Right atrium auricular region (tissue), 2 donors: Measurements from ENCODE around the gene TPGS1. TPM values are rescaled to one million over a fixed set of nuclear protein-coding genes. Genes with fewer than 3 reads are reported as not detected.

Experiments used
- DNase-seq: peaks from one replicate; pipeline ENCODE4 v3.0.0-alpha.2; 2019; ENCODE audit warnings: low spot score
- H3K27ac ChIP-seq, 2 donors: fragments of 200-600 bp; sonication (generic); 1 replicate in 1 of 2; 2 replicates in 1 of 2; pipeline ENCODE4 v1.5.1; 2016 to 2019
- H3K27me3 ChIP-seq, 2 donors: fragments of 200-600 bp; sonication (generic); one replicate each; pipeline versions ENCODE4 v1.5.1 to v1.6.0; 2017 to 2019
- H3K36me3 ChIP-seq: fragments of 200-600 bp; sonication (generic); one replicate; pipeline ENCODE4 v1.5.1; 2016
- H3K4me1 ChIP-seq, 2 donors: fragments of 200-600 bp; sonication (generic); one replicate each; pipeline versions ENCODE4 v1.5.1 to v1.6.0; 2017 to 2019
- H3K4me3 ChIP-seq, 2 donors: fragments of 200-600 bp; sonication (generic); 1 replicate in 1 of 2; 2 replicates in 1 of 2; pipeline ENCODE4 v1.5.1; 2017 to 2019; ENCODE audit warnings: mild to moderate bottlenecking in 1 of 2, moderate library complexity in 1 of 2
- H3K9me3 ChIP-seq, 2 donors: fragments of 200-600 bp; sonication (generic); one replicate each; pipeline ENCODE4 v1.5.1; 2019
- total RNA-seq, 2 donors: library from RNA; depleted of rRNA; stranded (reverse); fragments of >200 nt; gene quantifications; one replicate each; pipeline ENCODE4 v1.1.0, GENCODE V29; 2016
- TF ChIP-seq, protein P1 (sequence below), 2 donors: fragments of 200-600 bp; sonication (generic); IDR thresholded peaks; one replicate each; pipeline ENCODE4 v1.5.1; 2019; ENCODE audit warnings: antibody characterized with exemption in 2 of 2

The TPGS1 gene
- total RNA-seq, 2 donors from 2014 or later = 30.3 to 33.2 TPM

DNA sequence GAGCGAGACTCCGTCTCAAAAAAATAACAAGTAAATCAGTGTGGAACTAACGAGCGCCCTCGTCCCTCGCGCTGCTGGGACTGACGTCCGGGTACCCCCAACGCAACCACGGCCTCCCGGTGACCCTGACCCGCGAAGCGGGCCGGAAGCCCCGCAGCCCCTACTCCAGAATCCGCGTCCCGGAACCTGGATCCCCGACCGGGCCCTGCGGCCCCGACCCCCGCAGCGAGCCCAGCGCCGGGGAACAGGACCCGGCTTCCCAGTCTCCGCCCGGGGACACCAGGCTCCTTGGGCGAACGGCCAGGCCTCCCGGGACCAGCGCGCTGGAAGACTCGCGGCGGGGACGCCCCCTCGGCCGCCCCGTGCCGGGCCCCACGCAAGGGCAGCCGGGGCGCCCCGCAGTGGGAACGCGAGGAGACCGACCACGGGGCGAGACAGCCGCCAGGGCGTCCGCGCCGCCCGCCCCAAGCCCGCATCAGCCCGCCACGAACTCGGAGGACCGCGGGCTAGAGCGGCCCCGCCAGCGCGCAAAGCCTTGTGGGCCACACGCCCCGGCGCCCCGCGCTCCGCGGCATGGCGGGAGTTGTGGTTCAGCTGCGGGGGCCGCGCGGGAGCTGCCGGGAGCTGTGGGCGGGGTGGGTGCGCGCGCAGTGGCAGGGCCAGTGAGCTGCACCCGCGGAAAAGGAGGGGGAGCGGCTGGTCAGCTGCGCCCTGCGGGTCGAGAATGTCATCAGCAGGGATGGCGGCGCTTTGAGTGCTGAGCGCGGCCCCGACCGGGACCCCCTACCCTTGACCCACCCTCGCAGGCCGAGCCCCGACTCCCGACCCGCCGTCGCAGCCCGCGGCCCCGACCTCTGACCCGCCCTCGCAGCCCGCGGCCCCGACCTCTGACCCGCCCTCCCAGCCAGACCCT, 18.5 kb upstream of the TPGS1 start:
- no peaks in the 10 kb centered on the region for H3K36me3 ChIP-seq
- TF ChIP-seq, protein P1, sequence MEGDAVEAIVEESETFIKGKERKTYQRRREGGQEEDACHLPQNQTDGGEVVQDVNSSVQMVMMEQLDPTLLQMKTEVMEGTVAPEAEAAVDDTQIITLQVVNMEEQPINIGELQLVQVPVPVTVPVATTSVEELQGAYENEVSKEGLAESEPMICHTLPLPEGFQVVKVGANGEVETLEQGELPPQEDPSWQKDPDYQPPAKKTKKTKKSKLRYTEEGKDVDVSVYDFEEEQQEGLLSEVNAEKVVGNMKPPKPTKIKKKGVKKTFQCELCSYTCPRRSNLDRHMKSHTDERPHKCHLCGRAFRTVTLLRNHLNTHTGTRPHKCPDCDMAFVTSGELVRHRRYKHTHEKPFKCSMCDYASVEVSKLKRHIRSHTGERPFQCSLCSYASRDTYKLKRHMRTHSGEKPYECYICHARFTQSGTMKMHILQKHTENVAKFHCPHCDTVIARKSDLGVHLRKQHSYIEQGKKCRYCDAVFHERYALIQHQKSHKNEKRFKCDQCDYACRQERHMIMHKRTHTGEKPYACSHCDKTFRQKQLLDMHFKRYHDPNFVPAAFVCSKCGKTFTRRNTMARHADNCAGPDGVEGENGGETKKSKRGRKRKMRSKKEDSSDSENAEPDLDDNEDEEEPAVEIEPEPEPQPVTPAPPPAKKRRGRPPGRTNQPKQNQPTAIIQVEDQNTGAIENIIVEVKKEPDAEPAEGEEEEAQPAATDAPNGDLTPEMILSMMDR (IDR thresholded peaks at IDR 0.05) = no peak

DNA sequence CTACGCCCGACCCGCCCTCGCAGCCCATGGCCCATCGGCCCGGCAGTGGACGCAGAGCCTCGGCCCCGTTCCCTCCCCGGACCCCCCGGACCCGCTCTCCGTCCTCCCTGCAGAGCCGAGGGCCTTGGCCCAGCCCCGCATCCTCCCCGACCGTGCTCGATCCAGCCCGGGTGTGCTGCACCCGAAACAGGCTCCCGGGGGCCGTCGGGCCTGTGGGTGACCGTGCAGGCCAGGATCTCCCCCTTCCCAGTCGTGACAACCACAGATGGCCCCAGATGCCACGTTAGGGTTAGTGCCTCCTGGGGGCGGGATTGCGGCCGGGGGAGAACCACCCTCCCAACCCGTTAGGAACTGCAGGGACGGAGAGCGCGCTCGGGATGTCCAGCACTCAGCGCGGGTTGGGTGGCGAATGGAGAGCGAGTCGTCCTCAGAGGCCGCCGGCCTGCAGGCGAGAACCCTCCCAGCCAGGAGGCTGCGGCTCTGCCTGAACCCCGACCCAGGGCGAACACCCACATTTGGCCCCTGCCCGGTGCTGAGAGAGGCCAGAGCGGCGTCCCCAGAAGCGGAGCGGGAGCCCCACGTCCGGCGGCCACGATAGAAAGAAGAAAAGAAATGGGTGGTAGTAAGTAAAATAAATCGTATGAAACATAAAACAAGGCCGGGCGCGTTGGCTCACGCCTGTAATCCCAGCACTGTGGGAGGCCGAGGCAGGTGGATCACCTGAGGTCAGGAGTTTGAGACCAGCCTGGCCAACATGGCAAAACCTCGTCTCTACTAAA, 17.7 kb upstream of the TPGS1 start:
- Histone ChIP-seq H3K27ac (peak overlapping the region; percentile 86 to 94), H3K27me3 (no peaks in the 10 kb centered on the region), H3K9me3 (no peaks in the 10 kb centered on the region), H3K4me3 (peak overlapping the region; percentile 70 to 94), H3K36me3 (no peaks in the 10 kb centered on the region), H3K4me1 (peaks cover 0 to 8% of the 10 kb centered on the region in 2 donors)
- DNase-seq = no peak
- TF ChIP-seq, protein P1 (IDR thresholded peaks at IDR 0.05) = no peak

More for the DNA sequence above, 18.5 kb upstream of the TPGS1 start:
- Histone ChIP-seq H3K9me3 (no peaks in the 10 kb centered on the region), H3K4me1 (peaks cover 0 to 8% of the 10 kb centered on the region in 2 donors), H3K4me3 (peak overlapping the region; percentile 70 to 94), H3K27ac (peak overlapping the region; percentile 86 to 94), H3K27me3 (no peaks in the 10 kb centered on the region)
- DNase-seq = peak; percentile 92

DNA sequence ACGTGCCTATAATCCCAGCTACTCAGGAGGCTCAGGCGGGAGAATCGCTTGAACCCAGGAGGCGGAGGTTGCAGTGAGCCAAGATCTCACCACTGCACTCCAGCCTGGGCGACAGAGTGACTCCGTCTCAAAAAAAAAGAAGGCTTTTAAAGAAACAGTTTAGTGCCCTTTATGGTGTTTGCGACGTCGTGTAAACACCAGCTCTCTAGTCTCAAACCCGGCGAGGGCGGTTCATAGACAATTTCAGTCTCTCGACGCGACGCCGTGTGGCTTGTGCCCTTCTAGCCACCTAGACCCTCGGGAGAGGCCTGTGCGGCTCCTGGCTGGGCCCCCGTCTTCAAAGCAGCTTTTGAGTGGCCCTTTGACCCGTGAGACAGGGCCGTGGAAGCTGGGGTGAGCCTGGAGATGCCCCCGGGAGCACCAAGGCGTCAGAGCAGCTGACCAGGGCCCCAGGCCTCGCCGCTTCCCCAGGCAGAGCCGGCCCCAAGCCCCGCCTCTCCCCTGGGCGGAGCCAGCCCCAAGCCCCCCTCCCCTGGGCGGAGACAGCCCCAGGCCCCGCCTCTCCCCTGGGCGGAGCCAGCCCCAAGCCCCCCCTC, 16.1 kb upstream of the TPGS1 start:
- TF ChIP-seq, protein P1 (IDR thresholded peaks at IDR 0.05) = no peak
- Histone ChIP-seq H3K4me1 (peaks cover 0 to 13% of the 10 kb centered on the region in 2 donors), H3K27me3 (peaks cover 0 to 4% of the 10 kb centered on the region in 2 donors), H3K36me3 (no peaks in the 10 kb centered on the region), H3K4me3 (no peak overlapping the region), H3K27ac (no peak overlapping the region), H3K9me3 (no peaks in the 10 kb centered on the region)
- no peak for DNase-seq

DNA sequence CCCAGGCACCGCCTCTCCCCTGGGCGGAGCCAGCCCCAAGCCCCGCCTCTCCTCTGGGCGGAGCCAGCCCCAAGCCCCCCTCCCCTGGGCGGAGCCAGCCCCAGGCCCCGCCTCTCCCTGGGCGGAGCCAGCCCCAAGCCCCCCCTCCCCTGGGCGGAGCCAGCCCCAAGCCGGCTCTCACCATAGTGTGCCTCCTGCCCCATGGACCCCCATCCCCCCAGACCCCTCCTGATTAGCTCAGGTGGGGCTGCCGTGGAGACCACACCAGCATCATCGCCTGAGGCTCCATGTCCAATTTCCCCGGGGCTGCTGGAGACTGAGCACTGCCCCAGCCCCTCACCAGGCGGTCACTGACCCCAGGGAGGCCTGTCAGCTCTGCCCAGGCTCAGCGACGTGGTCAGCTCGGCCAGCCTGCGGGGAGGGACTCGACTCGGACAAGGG, 15.2 kb upstream of the TPGS1 start:
- Histone ChIP-seq H3K36me3 (no peaks in the 10 kb centered on the region), H3K27me3 (peaks cover 0 to 6% of the 10 kb centered on the region in 2 donors), H3K9me3 (no peaks in the 10 kb centered on the region), H3K27ac (no peak overlapping the region), H3K4me3 (no peak overlapping the region), H3K4me1 (peaks cover 0 to 14% of the 10 kb centered on the region in 2 donors)
- DNase-seq = no peak
- TF ChIP-seq, protein P1 (IDR thresholded peaks at IDR 0.05) = no peak

DNA sequence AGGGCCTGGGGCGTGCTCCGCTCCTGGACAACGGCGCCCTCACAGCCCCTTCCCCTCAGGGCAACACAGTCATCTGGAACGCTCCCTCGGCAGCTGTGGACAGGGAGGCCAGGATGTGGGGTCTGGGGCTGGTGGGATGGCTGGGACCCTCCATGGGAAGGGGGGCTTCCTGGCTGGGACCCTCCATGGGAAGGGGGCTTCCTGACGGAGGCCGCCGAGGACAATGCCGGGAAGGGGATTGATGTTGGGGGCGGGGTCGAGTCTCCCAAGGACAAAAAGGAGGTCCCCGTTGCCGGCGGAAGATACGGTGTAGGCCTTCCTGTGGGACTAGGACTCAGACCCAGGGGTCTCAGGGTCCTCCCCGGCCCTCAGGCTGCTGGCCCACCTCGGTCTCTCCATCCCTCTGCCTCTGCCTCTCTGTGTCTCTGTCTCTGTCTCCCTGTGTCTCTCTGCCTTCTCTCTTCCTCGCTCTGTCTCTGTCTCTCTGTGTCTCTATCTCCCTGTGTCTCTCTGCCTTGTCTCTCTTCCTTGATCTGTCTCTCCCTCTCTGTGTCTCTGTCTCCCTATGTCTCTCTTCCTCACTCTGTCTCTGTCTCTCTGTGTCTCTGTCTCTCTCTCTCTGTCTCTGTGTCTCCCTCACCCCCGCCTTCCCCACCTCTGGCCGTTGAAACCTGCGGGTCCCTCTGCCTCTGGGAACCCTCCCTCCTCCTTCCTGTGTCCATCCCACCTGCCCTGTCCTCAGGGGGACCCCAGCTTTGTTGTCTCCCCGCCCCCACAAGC, 13.7 kb upstream of the TPGS1 start:
- no peak overlapping the region for H3K27ac ChIP-seq
- H3K36me3 ChIP-seq = no peaks in the 10 kb centered on the region
- no peak overlapping the region for H3K4me3 ChIP-seq
- H3K9me3 ChIP-seq = no peaks in the 10 kb centered on the region
- TF ChIP-seq, protein P1 (IDR thresholded peaks at IDR 0.05) = no peak
- peaks cover 8 to 16% of the 10 kb centered on the region in 2 donors for H3K27me3 ChIP-seq
- no peak for DNase-seq
- peaks cover 0 to 28% of the 10 kb centered on the region in 2 donors for H3K4me1 ChIP-seq
